SK-N-SH (cell line): ENCODE data around the gene WBP11. TPM values are rescaled to one million over a fixed set of nuclear protein-coding genes. Genes with fewer than 3 reads are reported as not detected.

Experiments used
- CTCF ChIA-PET: fragments of 300-600, 350-600 bp; formaldehyde crosslinking; extraction: SDS; loops from one replicate; lab custom pipeline; 2021; lab: Yijun Ruan, JAX
- POLR2A ChIA-PET: fragments of 350-600 bp; sonication (Branson Sonifier 250); formaldehyde crosslinking; extraction: SDS; loops from one replicate; lab custom pipeline; 2020; ENCODE audit warnings: antibody characterized with exemption, inconsistent platforms; lab: Yijun Ruan, JAX
- DNase-seq: peaks from one replicate; pipeline ENCODE4 v3.0.0; 2012
- H2AFZ ChIP-seq: fragments of 200-600 bp; sonication (generic); 2 replicates; pipeline ENCODE4 v1.8.1; 2016; ENCODE audit warnings: antibody characterized with exemption, mild to moderate bottlenecking, low read depth
- H3F3A ChIP-seq: fragments of 200-600 bp; sonication (generic); replicated peaks from 2 replicates; pipeline ENCODE3; 2016; ENCODE audit warnings: antibody characterized with exemption, mild to moderate bottlenecking; ENCODE audit not compliant: insufficient read depth
- H3K27ac ChIP-seq, 2 experiments: fragments of 200-500 bp in 1 of 2; fragments of 200-600 bp in 1 of 2; sonication (Bioruptor generic) in 1 of 2; sonication (generic), shearing (Covaris generic) in 1 of 2; 2 replicates each; pipeline versions ENCODE4 v1.5.1 to v1.6.1; 2014 to 2016; ENCODE audit warnings: low read depth in 2 of 2, inconsistent platforms in 1 of 2, low read length in 1 of 2, mild to moderate bottlenecking in 1 of 2, mixed read lengths in 1 of 2
- H3K27me3 ChIP-seq: fragments of 200-600 bp; sonication (generic), shearing (Covaris generic); 2 replicates; pipeline ENCODE4 v1.6.1; 2016; ENCODE audit warnings: mixed run types; ENCODE audit not compliant: insufficient read depth
- H3K36me3 ChIP-seq, 2 experiments: fragments of 200-500 bp in 1 of 2; fragments of 200-600 bp in 1 of 2; sonication (Bioruptor generic) in 1 of 2; sonication (generic) in 1 of 2; replicated peaks in 1 of 2; 2 replicates each; pipeline versions ENCODE3 to v1.5.1; 2014 to 2016; ENCODE audit warnings: low read length in 1 of 2, mild to moderate bottlenecking in 1 of 2; ENCODE audit not compliant: insufficient read depth in 2 of 2, control insufficient read depth in 1 of 2
- H3K4me1 ChIP-seq, 2 experiments: fragments of 200-500 bp in 1 of 2; fragments of 200-600 bp in 1 of 2; sonication (Bioruptor generic) in 1 of 2; sonication (generic), shearing (Covaris generic) in 1 of 2; 2 replicates each; pipeline versions ENCODE4 v1.5.1 to v1.6.1; 2014 to 2016; ENCODE audit warnings: low read depth in 1 of 2, low read length in 1 of 2, mixed run types in 1 of 2; ENCODE audit not compliant: insufficient read depth in 2 of 2, control insufficient read depth in 1 of 2
- H3K4me2 ChIP-seq: fragments of 200-600 bp; sonication (generic), shearing (Covaris generic); 2 replicates; pipeline ENCODE4 v1.6.1; 2017; ENCODE audit warnings: mixed run types
- H3K4me3 ChIP-seq, 2 experiments: fragments of 200-500 bp in 1 of 2; fragments of 200-600 bp in 1 of 2; sonication (Bioruptor generic) in 1 of 2; sonication (generic), shearing (Covaris generic) in 1 of 2; 2 replicates each; pipeline versions ENCODE4 v1.5.1 to v1.8.1; 2014 to 2016; ENCODE audit warnings: low read depth in 2 of 2, inconsistent platforms in 1 of 2, low read length in 1 of 2, mild to moderate bottlenecking in 1 of 2, mixed read lengths in 1 of 2, moderate library complexity in 1 of 2
- H3K79me2 ChIP-seq: fragments of 200-600 bp; sonication (generic); 2 replicates; pipeline ENCODE4 v1.8.1; 2017; ENCODE audit warnings: mild to moderate bottlenecking; ENCODE audit not compliant: insufficient read depth
- H3K9ac ChIP-seq: fragments of 200-600 bp; sonication (generic); 2 replicates; pipeline ENCODE4 v1.6.1; 2017; ENCODE audit warnings: mixed run types
- H3K9me2 ChIP-seq: fragments of 200-600 bp; sonication (generic); 2 replicates; pipeline ENCODE4 v1.6.1; 2017; ENCODE audit warnings: mixed run types
- H3K9me3 ChIP-seq: fragments of 200-600 bp; sonication (generic); 2 replicates; pipeline ENCODE4 v1.6.1; 2017; ENCODE audit warnings: mixed run types, mild to moderate bottlenecking, moderate library complexity
- H4K20me1 ChIP-seq: fragments of 200-600 bp; sonication (generic); 2 replicates; pipeline ENCODE4 v1.6.1; 2017; ENCODE audit warnings: mild to moderate bottlenecking, mixed run types; ENCODE audit not compliant: insufficient read depth
- EP300 ChIP-seq, 2 experiments: IDR thresholded peaks; 2 replicates each; pipeline versions ENCODE4 v1.4.0 to v1.6.1; 2012; ENCODE audit warnings: borderline replicate concordance in 1 of 2, low read depth in 1 of 2, low read length in 1 of 2
- GABPA ChIP-seq: IDR thresholded peaks from 2 replicates; pipeline ENCODE4 v1.4.0; 2012; ENCODE audit warnings: low read depth, mild to moderate bottlenecking
- NFIC ChIP-seq: IDR thresholded peaks from 2 replicates; pipeline ENCODE4 v1.4.0; 2012; ENCODE audit warnings: borderline replicate concordance
- NRF1 ChIP-seq: IDR thresholded peaks from 2 replicates; pipeline ENCODE4 v1.6.1; 2012; ENCODE audit warnings: low read depth, mild to moderate bottlenecking, low read length
- POLR2AphosphoS5 ChIP-seq: IDR thresholded peaks from 2 replicates; pipeline ENCODE4 v1.6.1; 2012; ENCODE audit warnings: low read depth, low read length
- RFX5 ChIP-seq: IDR thresholded peaks from 2 replicates; pipeline ENCODE4 v1.6.1; 2012; ENCODE audit warnings: mild to moderate bottlenecking, improper control_type of control experiment, low read length
- RXRA ChIP-seq: IDR thresholded peaks from 2 replicates; pipeline ENCODE4 v1.4.0; 2012; ENCODE audit warnings: low read depth, mild to moderate bottlenecking, borderline replicate concordance
- TCF12 ChIP-seq: IDR thresholded peaks from 2 replicates; pipeline ENCODE4 v1.4.0; 2012
- YY1 ChIP-seq: IDR thresholded peaks from 2 replicates; pipeline ENCODE4 v1.4.0; 2012; ENCODE audit warnings: low read depth, mild to moderate bottlenecking
- WGBS: methylation state at CpG from one replicate; pipeline ENCODE4 v1.1.6; 2017; ENCODE audit warnings: low lambda C conversion rate; 5-methylcytosine and 5-hydroxymethylcytosine counted together
- polyA plus RNA-seq, 3 experiments: library from polyadenylated mRNA; depleted of rRNA; stranded (reverse); fragments of >200 nt; gene quantifications; 2 replicates each; pipeline ENCODE4 v1.2.3, GENCODE V29; 2012
- TF ChIP-seq, protein P1 (sequence below): IDR thresholded peaks from 2 replicates; pipeline ENCODE4 v1.4.0; 2012; ENCODE audit warnings: low read depth
- TF ChIP-seq, protein P2 (sequence below): IDR thresholded peaks from 2 replicates; pipeline ENCODE4 v1.4.0; 2012; ENCODE audit warnings: low read depth, borderline replicate concordance
- TF ChIP-seq, protein P3 (sequence below): fragments of 200-600 bp; sonication (generic); IDR thresholded peaks from 2 replicates; pipeline ENCODE4 v1.6.1; 2017; ENCODE audit warnings: antibody characterized with exemption, mild to moderate bottlenecking, moderate library complexity
- TF ChIP-seq, protein P4 (sequence below): IDR thresholded peaks from 2 replicates; pipeline ENCODE4 v1.6.1; 2012; ENCODE audit warnings: mild to moderate bottlenecking, low read depth, low read length, moderate library complexity

The WBP11 gene
- polyA plus RNA-seq, 1 of the 3 experiments (the other 2 are of a cell fraction): 18.7 TPM

DNA sequence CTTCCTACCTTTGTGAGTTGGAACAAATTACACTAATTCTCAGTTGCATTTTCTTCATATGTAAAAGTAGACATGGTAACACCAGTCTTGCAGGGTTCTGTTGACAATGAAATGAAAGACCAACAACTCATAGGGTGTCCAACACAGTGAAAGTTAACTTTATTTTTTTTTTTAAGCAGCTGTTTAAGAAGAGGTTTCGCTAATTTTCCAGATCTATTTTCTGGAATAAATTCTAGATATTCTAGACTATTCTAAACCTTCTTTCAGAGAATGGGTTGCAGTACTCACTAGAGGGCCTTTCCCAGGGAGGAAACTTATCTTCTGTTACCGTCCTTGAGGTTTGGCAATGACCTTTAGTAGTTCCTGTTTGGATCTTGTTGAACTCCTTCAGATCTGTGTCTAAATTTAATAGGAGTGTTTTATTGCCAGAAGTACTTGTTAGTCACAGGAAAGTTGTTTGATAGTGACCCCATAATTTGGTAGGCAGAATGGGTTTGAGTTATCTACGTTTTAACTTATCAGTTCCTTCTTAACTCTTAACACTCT, 42.8 kb upstream of the WBP11 start:
- no peak overlapping the region for H3K9ac ChIP-seq
- H3K36me3 ChIP-seq: no peaks in the 10 kb centered on the region
- H3K9me3 ChIP-seq: no peaks in the 10 kb centered on the region
- H3K4me1 ChIP-seq: peaks cover 11 to 14% of the 10 kb centered on the region in 2 experiments; a peak in 3 of 4 replicates
- no peaks in the 10 kb centered on the region for H3K9me2 ChIP-seq
- no peaks in the 10 kb centered on the region for H3K79me2 ChIP-seq
- WGBS: 82% methylated on average over 3 of the region's 3 CpGs
- TF ChIP-seq, protein P1, sequence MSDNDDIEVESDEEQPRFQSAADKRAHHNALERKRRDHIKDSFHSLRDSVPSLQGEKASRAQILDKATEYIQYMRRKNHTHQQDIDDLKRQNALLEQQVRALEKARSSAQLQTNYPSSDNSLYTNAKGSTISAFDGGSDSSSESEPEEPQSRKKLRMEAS: no peak
- TF ChIP-seq TCF12: no peak
- no peak for TF ChIP-seq EP300 (IDR thresholded peaks at IDR 0.05; ENCODE audit: borderline replicate concordance in 1 of 2, low read depth in 1 of 2, low read length in 1 of 2)
- no peak for TF ChIP-seq POLR2AphosphoS5
- TF ChIP-seq NRF1: no peak
- no peak for TF ChIP-seq YY1
- no peak for TF ChIP-seq RFX5
- TF ChIP-seq GABPA: no peak
- no peak for TF ChIP-seq NFIC
- TF ChIP-seq, protein P2, sequence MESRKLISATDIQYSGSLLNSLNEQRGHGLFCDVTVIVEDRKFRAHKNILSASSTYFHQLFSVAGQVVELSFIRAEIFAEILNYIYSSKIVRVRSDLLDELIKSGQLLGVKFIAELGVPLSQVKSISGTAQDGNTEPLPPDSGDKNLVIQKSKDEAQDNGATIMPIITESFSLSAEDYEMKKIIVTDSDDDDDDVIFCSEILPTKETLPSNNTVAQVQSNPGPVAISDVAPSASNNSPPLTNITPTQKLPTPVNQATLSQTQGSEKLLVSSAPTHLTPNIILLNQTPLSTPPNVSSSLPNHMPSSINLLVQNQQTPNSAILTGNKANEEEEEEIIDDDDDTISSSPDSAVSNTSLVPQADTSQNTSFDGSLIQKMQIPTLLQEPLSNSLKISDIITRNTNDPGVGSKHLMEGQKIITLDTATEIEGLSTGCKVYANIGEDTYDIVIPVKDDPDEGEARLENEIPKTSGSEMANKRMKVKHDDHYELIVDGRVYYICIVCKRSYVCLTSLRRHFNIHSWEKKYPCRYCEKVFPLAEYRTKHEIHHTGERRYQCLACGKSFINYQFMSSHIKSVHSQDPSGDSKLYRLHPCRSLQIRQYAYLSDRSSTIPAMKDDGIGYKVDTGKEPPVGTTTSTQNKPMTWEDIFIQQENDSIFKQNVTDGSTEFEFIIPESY: no peak
- no peak for TF ChIP-seq RXRA
- TF ChIP-seq, protein P3, sequence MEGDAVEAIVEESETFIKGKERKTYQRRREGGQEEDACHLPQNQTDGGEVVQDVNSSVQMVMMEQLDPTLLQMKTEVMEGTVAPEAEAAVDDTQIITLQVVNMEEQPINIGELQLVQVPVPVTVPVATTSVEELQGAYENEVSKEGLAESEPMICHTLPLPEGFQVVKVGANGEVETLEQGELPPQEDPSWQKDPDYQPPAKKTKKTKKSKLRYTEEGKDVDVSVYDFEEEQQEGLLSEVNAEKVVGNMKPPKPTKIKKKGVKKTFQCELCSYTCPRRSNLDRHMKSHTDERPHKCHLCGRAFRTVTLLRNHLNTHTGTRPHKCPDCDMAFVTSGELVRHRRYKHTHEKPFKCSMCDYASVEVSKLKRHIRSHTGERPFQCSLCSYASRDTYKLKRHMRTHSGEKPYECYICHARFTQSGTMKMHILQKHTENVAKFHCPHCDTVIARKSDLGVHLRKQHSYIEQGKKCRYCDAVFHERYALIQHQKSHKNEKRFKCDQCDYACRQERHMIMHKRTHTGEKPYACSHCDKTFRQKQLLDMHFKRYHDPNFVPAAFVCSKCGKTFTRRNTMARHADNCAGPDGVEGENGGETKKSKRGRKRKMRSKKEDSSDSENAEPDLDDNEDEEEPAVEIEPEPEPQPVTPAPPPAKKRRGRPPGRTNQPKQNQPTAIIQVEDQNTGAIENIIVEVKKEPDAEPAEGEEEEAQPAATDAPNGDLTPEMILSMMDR: no peak
- TF ChIP-seq, protein P4, sequence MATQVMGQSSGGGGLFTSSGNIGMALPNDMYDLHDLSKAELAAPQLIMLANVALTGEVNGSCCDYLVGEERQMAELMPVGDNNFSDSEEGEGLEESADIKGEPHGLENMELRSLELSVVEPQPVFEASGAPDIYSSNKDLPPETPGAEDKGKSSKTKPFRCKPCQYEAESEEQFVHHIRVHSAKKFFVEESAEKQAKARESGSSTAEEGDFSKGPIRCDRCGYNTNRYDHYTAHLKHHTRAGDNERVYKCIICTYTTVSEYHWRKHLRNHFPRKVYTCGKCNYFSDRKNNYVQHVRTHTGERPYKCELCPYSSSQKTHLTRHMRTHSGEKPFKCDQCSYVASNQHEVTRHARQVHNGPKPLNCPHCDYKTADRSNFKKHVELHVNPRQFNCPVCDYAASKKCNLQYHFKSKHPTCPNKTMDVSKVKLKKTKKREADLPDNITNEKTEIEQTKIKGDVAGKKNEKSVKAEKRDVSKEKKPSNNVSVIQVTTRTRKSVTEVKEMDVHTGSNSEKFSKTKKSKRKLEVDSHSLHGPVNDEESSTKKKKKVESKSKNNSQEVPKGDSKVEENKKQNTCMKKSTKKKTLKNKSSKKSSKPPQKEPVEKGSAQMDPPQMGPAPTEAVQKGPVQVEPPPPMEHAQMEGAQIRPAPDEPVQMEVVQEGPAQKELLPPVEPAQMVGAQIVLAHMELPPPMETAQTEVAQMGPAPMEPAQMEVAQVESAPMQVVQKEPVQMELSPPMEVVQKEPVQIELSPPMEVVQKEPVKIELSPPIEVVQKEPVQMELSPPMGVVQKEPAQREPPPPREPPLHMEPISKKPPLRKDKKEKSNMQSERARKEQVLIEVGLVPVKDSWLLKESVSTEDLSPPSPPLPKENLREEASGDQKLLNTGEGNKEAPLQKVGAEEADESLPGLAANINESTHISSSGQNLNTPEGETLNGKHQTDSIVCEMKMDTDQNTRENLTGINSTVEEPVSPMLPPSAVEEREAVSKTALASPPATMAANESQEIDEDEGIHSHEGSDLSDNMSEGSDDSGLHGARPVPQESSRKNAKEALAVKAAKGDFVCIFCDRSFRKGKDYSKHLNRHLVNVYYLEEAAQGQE: no peak
- no peaks in the 10 kb centered on the region for H4K20me1 ChIP-seq
- POLR2A ChIA-PET: no interaction called here
- CTCF ChIA-PET: interaction anchor here (0.6 to 6.5 kb wide), 13 partner anchors 8 to 375 kb away, joined by 3 to 43 read pairs (median 3); partner anchors contain the start of gene RERG
- H3K27ac ChIP-seq: no peak overlapping the region
- no peak overlapping the region for H3K4me2 ChIP-seq
- H3K27me3 ChIP-seq: no peaks in the 10 kb centered on the region
- peak overlapping the region; percentile 41; the same call in 1 of the 2 replicates for H2AFZ ChIP-seq
- no peak for DNase-seq
- peaks cover 3% of the 10 kb centered on the region for H3F3A ChIP-seq
- no peak overlapping the region for H3K4me3 ChIP-seq
